Suprapubic skin (tissue), 4 donors: ENCODE results near the gene NRXN3. TPM values are rescaled to one million over a fixed set of nuclear protein-coding genes. Genes with fewer than 3 reads are reported as not detected.

Experiments used
- DNase-seq, 2 donors: peaks; one replicate each; pipeline ENCODE4 v3.0.0-alpha.2; 2019; ENCODE audit warnings: low spot score in 2 of 2
- H3K27ac ChIP-seq: fragments of 200-600 bp; sonication (generic); one replicate; pipeline ENCODE4 v1.5.1; 2019
- H3K27me3 ChIP-seq: fragments of 200-600 bp; sonication (generic); one replicate; pipeline ENCODE4 v1.5.1; 2019
- H3K36me3 ChIP-seq: fragments of 200-600 bp; sonication (generic); one replicate; pipeline ENCODE4 v1.5.1; 2019
- H3K4me1 ChIP-seq: fragments of 200-600 bp; sonication (generic); one replicate; pipeline ENCODE4 v1.5.1; 2019
- H3K4me3 ChIP-seq: fragments of 200-600 bp; sonication (generic); one replicate; pipeline ENCODE4 v1.5.1; 2019; ENCODE audit warnings: mild to moderate bottlenecking
- H3K9me3 ChIP-seq: fragments of 200-600 bp; sonication (generic); one replicate; pipeline ENCODE4 v1.5.1; 2019
- EP300 ChIP-seq: sonication (generic); formaldehyde crosslinking; IDR thresholded peaks from one replicate; pipeline ENCODE4 v1.6.1; 2017; ENCODE audit warnings: antibody characterized with exemption
- POLR2A ChIP-seq, 2 donors: fragments of 450-650 bp; IDR thresholded peaks; one replicate each; pipeline ENCODE4 v1.6.1; 2017; ENCODE audit warnings: antibody characterized with exemption in 2 of 2, mild to moderate bottlenecking in 2 of 2, moderate library complexity in 2 of 2
- POLR2AphosphoS5 ChIP-seq, 3 donors: sonication (generic); formaldehyde crosslinking; IDR thresholded peaks; one replicate each; pipeline ENCODE4 v1.6.1; 2017; ENCODE audit warnings: antibody characterized with exemption in 3 of 3
- WGBS: methylation state at CpG from one replicate; pipeline ENCODE4 v1.1.5; 2018; 5-methylcytosine and 5-hydroxymethylcytosine counted together
- total RNA-seq, 4 donors: library from RNA; depleted of rRNA; stranded (reverse); fragments of >200 nt; gene quantifications; one replicate each; pipeline ENCODE4 v1.1.0, GENCODE V29; 2016
- TF ChIP-seq, protein P1 (sequence below), 2 donors: fragments of 200-600 bp in 1 of 2; fragments of 450-650 bp in 1 of 2; sonication (generic) in 1 of 2; IDR thresholded peaks; one replicate each; pipeline ENCODE4 v1.5.1; 2016 to 2019; ENCODE audit warnings: antibody characterized with exemption in 2 of 2, mild to moderate bottlenecking in 1 of 2, moderate library complexity in 1 of 2

Gene NRXN3
- total RNA-seq, 4 donors from 2014 or later: 0.79 to 4.3 (median 3.3) TPM

- Histone ChIP-seq H3K27me3 (no peaks in the 10 kb centered on the region), H3K4me1 (no peaks in the 10 kb centered on the region), H3K36me3 (no peaks in the 10 kb centered on the region), H3K9me3 (no peaks in the 10 kb centered on the region), H3K27ac (no peak overlapping the region), H3K4me3 (no peak overlapping the region)
- TF ChIP-seq POLR2AphosphoS5 (IDR thresholded peaks at IDR 0.05): no peak
- TF ChIP-seq, protein P1, sequence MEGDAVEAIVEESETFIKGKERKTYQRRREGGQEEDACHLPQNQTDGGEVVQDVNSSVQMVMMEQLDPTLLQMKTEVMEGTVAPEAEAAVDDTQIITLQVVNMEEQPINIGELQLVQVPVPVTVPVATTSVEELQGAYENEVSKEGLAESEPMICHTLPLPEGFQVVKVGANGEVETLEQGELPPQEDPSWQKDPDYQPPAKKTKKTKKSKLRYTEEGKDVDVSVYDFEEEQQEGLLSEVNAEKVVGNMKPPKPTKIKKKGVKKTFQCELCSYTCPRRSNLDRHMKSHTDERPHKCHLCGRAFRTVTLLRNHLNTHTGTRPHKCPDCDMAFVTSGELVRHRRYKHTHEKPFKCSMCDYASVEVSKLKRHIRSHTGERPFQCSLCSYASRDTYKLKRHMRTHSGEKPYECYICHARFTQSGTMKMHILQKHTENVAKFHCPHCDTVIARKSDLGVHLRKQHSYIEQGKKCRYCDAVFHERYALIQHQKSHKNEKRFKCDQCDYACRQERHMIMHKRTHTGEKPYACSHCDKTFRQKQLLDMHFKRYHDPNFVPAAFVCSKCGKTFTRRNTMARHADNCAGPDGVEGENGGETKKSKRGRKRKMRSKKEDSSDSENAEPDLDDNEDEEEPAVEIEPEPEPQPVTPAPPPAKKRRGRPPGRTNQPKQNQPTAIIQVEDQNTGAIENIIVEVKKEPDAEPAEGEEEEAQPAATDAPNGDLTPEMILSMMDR (IDR thresholded peaks at IDR 0.05): no peak
- TF ChIP-seq EP300: no peak
- TF ChIP-seq POLR2A (IDR thresholded peaks at IDR 0.05): no peak
- no peak for DNase-seq
- 54% methylated on average over 3 of the region's 3 CpGs for whole genome bisulfite sequencing
These were observed 1498.8 kb downstream of the NRXN3 start for GRCh38 chr14:79668951-79669350.

GRCh38 chr14:79670811-79671210 lies 1500.6 kb downstream of the NRXN3 start:
- Histone ChIP-seq H3K36me3 (no peaks in the 10 kb centered on the region), H3K9me3 (no peaks in the 10 kb centered on the region), H3K27me3 (no peaks in the 10 kb centered on the region), H3K27ac (no peak overlapping the region), H3K4me3 (no peak overlapping the region), H3K4me1 (no peaks in the 10 kb centered on the region)
- TF ChIP-seq EP300 (no peak), POLR2AphosphoS5 (IDR thresholded peaks at IDR 0.05) (no peak), POLR2A (IDR thresholded peaks at IDR 0.05) (no peak)
- TF ChIP-seq, protein P1 (IDR thresholded peaks at IDR 0.05): no peak
- 88% methylated on average over 5 of the region's 5 CpGs for WGBS
- DNase-seq: no peak

- Histone ChIP-seq H3K27me3 (no peaks in the 10 kb centered on the region), H3K4me1 (no peaks in the 10 kb centered on the region), H3K27ac (no peak overlapping the region), H3K36me3 (no peaks in the 10 kb centered on the region), H3K4me3 (no peak overlapping the region), H3K9me3 (no peaks in the 10 kb centered on the region)
- DNase-seq: no peak
- TF ChIP-seq POLR2AphosphoS5 (IDR thresholded peaks at IDR 0.05): no peak
- TF ChIP-seq, protein P1 (IDR thresholded peaks at IDR 0.05): no peak
- TF ChIP-seq EP300: no peak
- TF ChIP-seq POLR2A (IDR thresholded peaks at IDR 0.05): no peak
- 87% methylated on average over 5 of the region's 5 CpGs for WGBS
These were observed 1509.9 kb downstream of the NRXN3 start for GRCh38 chr14:79680087-79680486.

GRCh38 chr14:79686196-79686595 lies 1516.0 kb downstream of the NRXN3 start:
- Histone ChIP-seq H3K27ac (no peak overlapping the region), H3K4me3 (no peak overlapping the region), H3K9me3 (no peaks in the 10 kb centered on the region), H3K4me1 (no peaks in the 10 kb centered on the region), H3K27me3 (no peaks in the 10 kb centered on the region), H3K36me3 (no peaks in the 10 kb centered on the region)
- TF ChIP-seq EP300 (no peak), POLR2AphosphoS5 (IDR thresholded peaks at IDR 0.05) (no peak), POLR2A (IDR thresholded peaks at IDR 0.05) (no peak)
- TF ChIP-seq, protein P1 (IDR thresholded peaks at IDR 0.05): no peak
- 62% methylated on average over 1 of the region's 1 CpG for WGBS
- no peak for DNase-seq

DNA sequence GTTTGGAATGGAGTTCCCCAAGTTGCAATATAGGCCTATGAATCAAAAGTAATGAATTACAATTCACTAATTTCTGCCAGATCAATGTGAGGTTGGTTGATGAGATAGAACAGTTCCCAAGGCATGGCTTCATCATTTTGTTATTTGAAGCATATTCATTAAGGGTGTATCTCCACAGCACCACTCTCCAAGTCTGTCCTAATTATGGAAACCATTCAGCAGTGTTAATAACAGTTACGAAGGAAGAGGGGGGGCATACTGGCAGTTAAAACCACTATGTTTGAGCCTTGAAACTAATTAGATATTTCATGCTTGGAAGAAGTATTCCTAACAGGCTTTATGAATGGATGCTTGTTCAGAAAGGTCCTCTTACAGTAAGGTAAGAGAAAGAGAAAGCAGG lies 1520.8 kb downstream of the NRXN3 start:
- Histone ChIP-seq H3K27ac (no peak overlapping the region), H3K4me1 (no peaks in the 10 kb centered on the region), H3K4me3 (no peak overlapping the region), H3K36me3 (no peaks in the 10 kb centered on the region), H3K9me3 (no peaks in the 10 kb centered on the region), H3K27me3 (no peaks in the 10 kb centered on the region)
- 83% methylated on average over 1 of the region's 1 CpG for WGBS
- no peak for TF ChIP-seq POLR2A (IDR thresholded peaks at IDR 0.05)
- no peak for TF ChIP-seq EP300
- TF ChIP-seq, protein P1 (IDR thresholded peaks at IDR 0.05): no peak
- no peak for TF ChIP-seq POLR2AphosphoS5 (IDR thresholded peaks at IDR 0.05)
- no peak for DNase-seq
